ENCODE data around the gene MZT2B. TPM values are rescaled to one million over a fixed set of nuclear protein-coding genes. Genes with fewer than 3 reads are reported as not detected.
A peak's percentile ranks its signal among the peaks of the same experiment; 100 is the strongest.
"Not testable (repeated sequence)": the region's sequence is repeated elsewhere in the genome, so short reads cannot be mapped to it uniquely, and the experiment has no call there.

The MZT2B gene
- total RNA-seq, 1 experiment from 2014 or later, result 198 TPM

DNA sequence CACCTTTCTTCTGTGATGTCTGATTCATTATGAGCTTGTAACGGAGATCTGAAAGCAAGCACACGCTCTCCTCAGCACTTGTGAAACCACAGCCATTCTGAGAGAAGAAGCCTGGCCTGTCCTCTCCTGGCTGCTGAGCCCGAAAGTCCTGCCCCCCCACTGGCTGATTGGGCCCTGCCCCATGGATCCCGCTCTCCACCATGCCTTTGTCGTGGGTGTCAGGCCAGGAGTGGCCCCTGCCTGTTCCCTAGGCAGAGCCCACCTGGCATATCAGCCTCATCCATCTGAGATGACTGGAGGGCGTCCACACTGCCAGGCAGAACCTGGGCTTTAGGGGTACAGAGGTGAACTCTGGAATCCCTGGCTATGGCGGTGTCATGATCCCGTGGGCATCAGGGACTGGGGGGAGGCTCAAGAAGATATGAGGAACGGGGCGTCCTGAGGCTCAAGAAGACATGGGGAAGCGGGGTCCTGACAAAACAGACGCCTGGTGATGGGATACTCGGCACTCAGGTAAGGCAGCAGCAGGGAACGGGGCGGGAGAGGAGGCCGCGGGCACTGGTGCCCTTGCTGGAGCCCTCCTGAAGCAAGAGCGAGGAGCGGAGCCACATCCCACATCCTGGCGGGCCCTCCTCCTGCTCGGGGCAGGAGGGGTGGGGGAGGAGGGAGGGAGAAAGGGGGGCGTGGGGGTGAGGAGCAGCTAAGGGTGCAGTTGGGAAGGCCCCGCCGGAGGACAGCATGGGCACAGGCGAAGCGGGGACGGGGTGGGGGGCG lies 38.6 kb upstream of the MZT2B start:
- H3T11ph ChIP-seq (ENCODE audit: low read length); H3K9me3 Mint-ChIP-seq; H3K23me2 ChIP-seq (ENCODE audit: insufficient read length, low read depth, low read length, poor library complexity, severe bottlenecking); H3K4me1 Mint-ChIP-seq; H4K20me1 ChIP-seq (ENCODE audit: control insufficient read depth, insufficient read depth, insufficient read length); H3K27ac ChIP-seq (ENCODE audit: insufficient read length, low read depth, low read length); H2AK5ac ChIP-seq (ENCODE audit: insufficient read length, low read length); H3K36me3 Mint-ChIP-seq (ENCODE audit: insufficient read depth in 1 of 3, low read depth in 3 of 3); H2AFZ ChIP-seq (ENCODE audit: low read length); H3K79me1 ChIP-seq (ENCODE audit: insufficient read depth, low read depth, low read length, poor library complexity, severe bottlenecking); H3K9ac ChIP-seq (ENCODE audit: extremely low read depth, insufficient read length, low read length); H3K27me3 ChIP-seq (ENCODE audit: insufficient read depth, low read length); H3K79me2 ChIP-seq (ENCODE audit: insufficient read depth, low read length); H3K18ac ChIP-seq (ENCODE audit: insufficient read length, low read depth, low read length); H4K5ac ChIP-seq (ENCODE audit: insufficient read length, low read depth, low read length); H3K27ac Mint-ChIP-seq; H4K91ac ChIP-seq (ENCODE audit: insufficient read length, low read depth, low read length); H4K8ac ChIP-seq (replicated peaks; ENCODE audit: insufficient read length, low read depth, low read length); H2BK5ac ChIP-seq (ENCODE audit: insufficient read length, low read length); H2BK15ac ChIP-seq (ENCODE audit: low read depth, low read length); H3K4me1 ChIP-seq (ENCODE audit: insufficient read depth, low read length); H3K14ac ChIP-seq (ENCODE audit: insufficient read depth, low read length); H3K23ac ChIP-seq (ENCODE audit: insufficient read length, low read depth, low read length); H3K56ac ChIP-seq (ENCODE audit: insufficient read length, low read depth, low read length); H2BK120ac ChIP-seq (ENCODE audit: low read depth, low read length, poor library complexity, severe bottlenecking); H3K9me3 ChIP-seq (ENCODE audit: control insufficient read depth, low read depth, low read length); H2BK20ac ChIP-seq (ENCODE audit: low read depth, low read length, poor library complexity, severe bottlenecking); H2BK12ac ChIP-seq (ENCODE audit: insufficient read length, low read depth, low read length); H3K4ac ChIP-seq (ENCODE audit: low read depth, low read length): not testable (repeated sequence)
- H3K4me2 ChIP-seq (ENCODE audit: insufficient read depth, insufficient read length, low read length), result peak overlapping the region; percentile 2
- peak overlapping the region; percentile 70 to 84 for H3K4me3 Mint-ChIP-seq
- DNase-seq, result peak; percentile 47
- no CpG with 5 or more reads among the region's 28 CpGs for WGBS (ENCODE audit: extremely low coverage, insufficient read length, low lambda C conversion rate)
- H3K27me3 Mint-ChIP-seq (ENCODE audit: low read depth), result peaks cover 16% of the 10 kb centered on the region

DNA sequence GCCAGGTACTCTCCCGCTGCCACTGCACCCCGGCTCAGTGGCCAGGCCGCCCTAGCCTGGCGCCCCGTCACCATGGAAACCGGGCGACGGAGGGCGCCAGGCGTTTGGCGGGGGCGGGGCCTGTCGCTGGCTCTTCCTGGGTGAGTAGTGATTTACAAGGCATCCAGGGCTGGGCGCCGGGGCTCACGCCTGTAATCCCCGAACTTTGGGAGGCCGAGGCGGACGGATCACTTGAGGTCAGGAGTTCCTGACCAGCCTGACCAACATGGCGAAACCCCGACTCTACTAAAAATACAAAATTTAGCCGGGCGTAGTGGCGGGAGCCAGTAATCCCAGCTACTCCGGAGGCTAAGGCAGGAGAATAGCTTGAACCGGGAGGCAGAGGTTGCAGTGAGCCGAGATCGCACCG lies 37.1 kb upstream of the MZT2B start, which contains the start of gene CCDC74B:
Gene CCDC74B, minus strand, starts transcription at position 107 of the 409 bp plus-strand sequence. CDS start 116 bp downstream, outside the sequence.
- H3K9me3 ChIP-seq (ENCODE audit: control insufficient read depth, low read depth, low read length); H3K4ac ChIP-seq (ENCODE audit: low read depth, low read length); H3K36me3 Mint-ChIP-seq (ENCODE audit: insufficient read depth in 1 of 3, low read depth in 3 of 3); H3K4me1 Mint-ChIP-seq; H4K5ac ChIP-seq (ENCODE audit: insufficient read length, low read depth, low read length); H2AK5ac ChIP-seq (ENCODE audit: insufficient read length, low read length); H3K56ac ChIP-seq (ENCODE audit: insufficient read length, low read depth, low read length); H2BK15ac ChIP-seq (ENCODE audit: low read depth, low read length); H2BK12ac ChIP-seq (ENCODE audit: insufficient read length, low read depth, low read length); H3K4me1 ChIP-seq (ENCODE audit: insufficient read depth, low read length); H2AFZ ChIP-seq (ENCODE audit: low read length); H4K8ac ChIP-seq (replicated peaks; ENCODE audit: insufficient read length, low read depth, low read length); H2BK120ac ChIP-seq (ENCODE audit: low read depth, low read length, poor library complexity, severe bottlenecking); H3K14ac ChIP-seq (ENCODE audit: insufficient read depth, low read length); H2BK5ac ChIP-seq (ENCODE audit: insufficient read length, low read length); H3K23ac ChIP-seq (ENCODE audit: insufficient read length, low read depth, low read length); H3K27ac Mint-ChIP-seq; H3K9me3 Mint-ChIP-seq; H3K23me2 ChIP-seq (ENCODE audit: insufficient read length, low read depth, low read length, poor library complexity, severe bottlenecking); H3K27me3 ChIP-seq (ENCODE audit: insufficient read depth, low read length); H3K79me2 ChIP-seq (ENCODE audit: insufficient read depth, low read length); H3K18ac ChIP-seq (ENCODE audit: insufficient read length, low read depth, low read length); H4K20me1 ChIP-seq (ENCODE audit: control insufficient read depth, insufficient read depth, insufficient read length); H3K27ac ChIP-seq (ENCODE audit: insufficient read length, low read depth, low read length); H3K9ac ChIP-seq (ENCODE audit: extremely low read depth, insufficient read length, low read length); H2BK20ac ChIP-seq (ENCODE audit: low read depth, low read length, poor library complexity, severe bottlenecking); H4K91ac ChIP-seq (ENCODE audit: insufficient read length, low read depth, low read length); H3T11ph ChIP-seq (ENCODE audit: low read length); H3K79me1 ChIP-seq (ENCODE audit: insufficient read depth, low read depth, low read length, poor library complexity, severe bottlenecking): not testable (repeated sequence)
- H3K4me3 Mint-ChIP-seq, result peak within 1 kb of the TSS; percentile 70 to 84
- WGBS (ENCODE audit: extremely low coverage, insufficient read length, low lambda C conversion rate), result no CpG with 5 or more reads among the region's 30 CpGs
- peak within 1 kb of the TSS; percentile 48 for H3K4me2 ChIP-seq (ENCODE audit: insufficient read depth, insufficient read length, low read length)
- DNase-seq, result peak; percentile 65
- peaks cover 16% of the 10 kb centered on the region for H3K27me3 Mint-ChIP-seq (ENCODE audit: low read depth)

Data from H9 (cell line).